ENCODE results near the gene PRR20G.

- TF ChIP-seq, protein P1, sequence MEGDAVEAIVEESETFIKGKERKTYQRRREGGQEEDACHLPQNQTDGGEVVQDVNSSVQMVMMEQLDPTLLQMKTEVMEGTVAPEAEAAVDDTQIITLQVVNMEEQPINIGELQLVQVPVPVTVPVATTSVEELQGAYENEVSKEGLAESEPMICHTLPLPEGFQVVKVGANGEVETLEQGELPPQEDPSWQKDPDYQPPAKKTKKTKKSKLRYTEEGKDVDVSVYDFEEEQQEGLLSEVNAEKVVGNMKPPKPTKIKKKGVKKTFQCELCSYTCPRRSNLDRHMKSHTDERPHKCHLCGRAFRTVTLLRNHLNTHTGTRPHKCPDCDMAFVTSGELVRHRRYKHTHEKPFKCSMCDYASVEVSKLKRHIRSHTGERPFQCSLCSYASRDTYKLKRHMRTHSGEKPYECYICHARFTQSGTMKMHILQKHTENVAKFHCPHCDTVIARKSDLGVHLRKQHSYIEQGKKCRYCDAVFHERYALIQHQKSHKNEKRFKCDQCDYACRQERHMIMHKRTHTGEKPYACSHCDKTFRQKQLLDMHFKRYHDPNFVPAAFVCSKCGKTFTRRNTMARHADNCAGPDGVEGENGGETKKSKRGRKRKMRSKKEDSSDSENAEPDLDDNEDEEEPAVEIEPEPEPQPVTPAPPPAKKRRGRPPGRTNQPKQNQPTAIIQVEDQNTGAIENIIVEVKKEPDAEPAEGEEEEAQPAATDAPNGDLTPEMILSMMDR (IDR thresholded peaks at IDR 0.05 in 8 of 11, conservative IDR thresholded peaks at IDR 0.05 in 3 of 11): no peak
- TF ChIP-seq POLR2A (IDR thresholded peaks at IDR 0.05) (no peak), POLR2AphosphoS5 (IDR thresholded peaks at IDR 0.05) (no peak)
Measured at GRCh38 chr3:127238602-127239001, 49.2 kb downstream of the PRR20G start.
